Stimulated activated CD4-positive, alpha-beta T cell treated with anti-CD3 and anti-CD28 coated beads, Interleukin-2, amount 100 ng/mL, for 48 hours (primary cell): ENCODE results near the gene NASP.

Source experiments
- DNase-seq, 2 donors: peaks; one replicate each; pipeline ENCODE4 v3.0.0-alpha.2; 2020

NASP gene, protein sequence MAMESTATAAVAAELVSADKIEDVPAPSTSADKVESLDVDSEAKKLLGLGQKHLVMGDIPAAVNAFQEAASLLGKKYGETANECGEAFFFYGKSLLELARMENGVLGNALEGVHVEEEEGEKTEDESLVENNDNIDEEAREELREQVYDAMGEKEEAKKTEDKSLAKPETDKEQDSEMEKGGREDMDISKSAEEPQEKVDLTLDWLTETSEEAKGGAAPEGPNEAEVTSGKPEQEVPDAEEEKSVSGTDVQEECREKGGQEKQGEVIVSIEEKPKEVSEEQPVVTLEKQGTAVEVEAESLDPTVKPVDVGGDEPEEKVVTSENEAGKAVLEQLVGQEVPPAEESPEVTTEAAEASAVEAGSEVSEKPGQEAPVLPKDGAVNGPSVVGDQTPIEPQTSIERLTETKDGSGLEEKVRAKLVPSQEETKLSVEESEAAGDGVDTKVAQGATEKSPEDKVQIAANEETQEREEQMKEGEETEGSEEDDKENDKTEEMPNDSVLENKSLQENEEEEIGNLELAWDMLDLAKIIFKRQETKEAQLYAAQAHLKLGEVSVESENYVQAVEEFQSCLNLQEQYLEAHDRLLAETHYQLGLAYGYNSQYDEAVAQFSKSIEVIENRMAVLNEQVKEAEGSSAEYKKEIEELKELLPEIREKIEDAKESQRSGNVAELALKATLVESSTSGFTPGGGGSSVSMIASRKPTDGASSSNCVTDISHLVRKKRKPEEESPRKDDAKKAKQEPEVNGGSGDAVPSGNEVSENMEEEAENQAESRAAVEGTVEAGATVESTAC

DNA sequence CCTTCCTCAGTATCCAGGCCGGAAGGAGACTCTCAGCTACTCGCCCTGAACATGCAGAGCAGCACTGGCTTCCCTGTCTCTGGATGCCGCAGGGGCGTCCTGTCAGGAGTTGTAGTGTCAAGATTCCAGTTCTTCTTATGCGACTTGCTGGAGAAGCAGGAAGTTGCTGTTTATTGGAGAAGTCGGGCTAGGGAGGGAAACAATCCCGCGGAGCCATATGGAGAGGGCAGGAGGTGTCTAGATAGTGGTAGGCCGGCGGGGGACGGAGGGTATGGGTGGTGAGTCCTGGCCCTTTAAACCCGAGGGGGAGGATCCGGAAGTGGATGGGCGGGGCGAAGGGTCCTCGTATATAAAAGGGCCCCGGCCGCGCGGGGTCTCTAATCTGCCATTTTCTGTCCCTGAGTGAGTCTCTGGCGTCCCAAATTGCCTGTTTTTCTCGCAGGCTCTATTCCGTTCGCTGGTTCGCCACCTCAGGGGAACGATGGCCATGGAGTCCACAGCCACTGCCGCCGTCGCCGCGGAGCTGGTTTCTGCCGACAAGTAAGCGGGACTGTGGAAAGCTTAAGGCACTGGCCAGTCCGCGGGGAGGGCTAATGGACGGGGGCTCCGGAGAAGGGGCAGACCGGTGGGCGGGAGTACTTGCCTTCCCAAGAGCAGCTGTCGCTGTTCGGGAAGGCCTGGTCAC lies at the start of gene NASP:
NASP (plus strand) TSS at position 376 of the 685 bp plus-strand sequence; CDS start at position 482, 106 bp downstream.
- DNase-seq: peak; percentile 94 to 96

DNA sequence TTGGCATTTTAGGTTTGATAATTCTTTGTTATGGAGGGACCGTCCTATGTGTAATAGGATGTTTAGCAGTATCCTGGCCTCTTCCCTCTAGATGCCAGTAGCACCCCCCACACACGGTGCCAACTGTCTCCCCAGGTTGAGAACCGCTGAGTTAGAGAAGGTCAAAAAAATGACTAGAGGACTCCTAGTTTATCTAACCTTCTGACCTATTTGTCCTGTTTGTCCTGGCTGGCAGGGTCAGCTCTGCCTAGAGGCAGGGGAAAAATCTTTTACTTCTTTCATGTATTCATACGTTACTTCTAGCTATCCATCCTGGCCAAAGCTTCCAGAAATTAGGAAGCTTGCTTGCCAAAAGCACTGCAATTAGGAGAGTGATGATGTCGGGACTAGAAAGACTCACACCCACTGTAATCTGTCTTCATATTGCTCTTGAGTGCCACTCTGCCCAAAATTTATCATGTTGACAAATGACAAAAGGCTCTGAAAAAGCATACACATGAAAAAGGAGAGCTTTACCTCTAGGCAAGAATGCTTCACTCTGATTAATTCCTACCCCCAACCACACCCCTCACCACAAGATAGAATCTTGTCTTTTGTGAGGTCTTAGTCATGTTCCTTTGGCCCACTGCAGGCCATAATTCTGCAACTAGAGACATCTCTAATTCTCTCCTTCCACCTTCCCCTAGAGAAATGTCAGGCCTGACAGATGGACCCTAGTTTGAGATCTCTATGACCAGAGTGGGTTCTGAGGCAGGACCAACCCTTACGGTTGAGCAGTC lies 47.7 kb upstream of the NASP start:
- DNase-seq: no peak

DNA sequence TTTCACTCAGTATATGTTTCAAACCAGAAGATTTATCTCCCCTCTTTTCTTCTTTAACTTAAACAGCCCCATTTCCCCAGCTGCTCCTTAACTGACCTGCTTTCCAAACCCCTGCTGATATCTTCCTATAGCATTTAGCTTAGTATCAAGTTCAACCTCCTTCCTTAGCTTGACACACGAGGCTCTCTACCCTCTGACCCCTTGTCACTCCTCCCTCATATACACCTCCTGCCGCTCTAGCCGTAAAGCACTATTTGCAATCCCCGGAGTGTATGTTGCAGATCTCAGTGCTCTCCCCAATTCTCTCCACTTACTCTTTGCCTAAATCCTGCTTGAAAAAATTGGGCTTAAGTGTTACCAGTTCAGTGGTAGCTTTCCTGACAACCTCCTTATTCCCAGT lies 47.0 kb upstream of the NASP start:
- no peak for DNase-seq

DNA sequence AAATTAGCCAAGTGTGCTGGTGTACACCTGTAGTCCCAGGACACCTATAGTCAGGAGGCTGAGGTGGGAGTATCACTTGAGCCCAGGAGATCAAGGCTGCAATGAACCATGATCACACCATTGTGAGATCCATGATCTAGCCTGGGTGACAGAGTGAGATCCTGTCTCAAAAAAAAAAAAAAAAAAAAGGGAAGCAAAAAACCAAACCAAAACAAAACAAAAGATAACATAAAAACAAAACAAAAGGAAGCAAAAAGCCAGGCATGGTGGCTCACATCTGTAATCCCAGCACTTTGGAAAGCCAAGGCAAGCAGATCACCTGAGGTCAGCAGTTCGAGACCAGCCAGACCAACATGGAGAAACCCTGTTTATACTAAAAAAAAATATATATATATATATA lies 42.6 kb upstream of the NASP start:
- no peak for DNase-seq

DNA sequence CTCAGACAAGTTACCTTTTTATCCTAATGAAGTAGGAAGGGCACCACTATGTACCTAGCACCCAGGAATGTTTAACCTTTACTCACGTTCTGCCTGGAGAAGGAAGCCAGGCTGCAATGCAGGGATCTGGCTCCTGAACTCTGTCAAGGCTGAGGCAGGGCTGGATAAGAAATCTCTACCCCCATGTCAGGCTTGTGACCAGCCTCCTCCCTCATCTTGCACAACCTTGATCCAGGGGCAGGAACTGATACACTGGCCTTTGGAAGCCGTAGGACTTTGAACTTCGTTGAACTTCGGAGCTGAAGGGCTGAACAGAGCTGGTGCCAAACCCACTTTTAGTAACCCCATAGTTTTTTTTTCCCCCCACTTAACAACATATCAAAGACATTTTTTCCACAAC lies 41.2 kb upstream of the NASP start:
- DNase-seq: no peak

DNA sequence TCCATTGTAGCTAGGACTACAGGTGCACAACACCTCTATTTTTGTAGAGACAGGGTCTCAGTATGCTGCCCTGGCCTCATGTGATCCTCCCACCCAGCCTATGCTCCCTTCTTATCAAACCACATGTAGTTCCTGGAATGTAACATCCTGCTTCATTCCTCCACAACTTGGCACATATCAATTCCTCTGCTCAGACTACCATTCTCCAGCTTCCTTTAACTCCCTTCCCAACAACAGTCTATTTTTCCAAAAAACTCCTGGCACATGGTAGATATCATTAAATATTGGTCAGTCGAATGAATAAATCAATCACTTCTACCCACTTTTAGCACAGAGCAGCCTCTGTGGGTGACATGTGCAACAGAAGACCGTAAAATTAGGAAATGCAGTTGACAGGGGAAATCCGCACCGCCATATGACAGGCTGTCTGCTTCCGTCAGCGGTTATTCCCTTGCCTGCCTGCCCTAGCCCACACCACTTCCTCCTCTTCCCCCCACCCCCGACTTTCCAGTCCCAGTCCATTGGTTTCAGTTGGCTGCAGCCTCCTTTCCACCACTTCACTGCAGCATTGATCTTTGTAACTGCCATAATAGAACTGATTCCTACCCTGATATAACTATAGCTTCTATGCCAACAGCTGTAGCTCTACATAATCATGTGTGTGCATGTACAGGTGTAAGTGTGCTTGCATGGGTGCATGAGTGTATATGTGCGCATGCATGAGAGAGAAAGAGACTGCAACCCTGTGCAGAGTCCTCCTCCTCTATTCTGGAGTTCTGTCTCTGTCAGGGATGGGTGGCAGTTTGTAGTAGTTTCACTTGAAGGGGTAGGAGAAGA lies 40.0 kb upstream of the NASP start:
- peak; percentile 56 to 57 for DNase-seq

DNA sequence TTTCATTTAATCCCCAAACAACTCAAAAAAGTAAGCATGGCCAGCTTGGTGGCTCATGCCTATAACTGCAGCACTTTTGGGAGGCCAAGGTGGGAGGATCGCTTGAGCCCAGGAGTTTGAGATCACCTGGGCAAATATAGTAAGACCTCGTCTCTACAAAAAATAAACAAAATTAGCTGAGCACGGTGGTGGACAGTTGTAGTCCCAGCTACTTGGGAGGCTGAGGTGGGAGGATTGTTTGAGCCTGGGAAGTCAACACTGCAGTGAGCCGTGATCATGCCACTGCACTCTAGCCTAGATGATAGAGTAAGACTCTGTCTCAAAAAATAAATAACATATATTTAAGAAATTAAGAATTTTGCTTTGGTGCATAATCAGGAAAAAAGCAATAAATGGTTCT lies 39.3 kb upstream of the NASP start:
- DNase-seq: no peak

DNA sequence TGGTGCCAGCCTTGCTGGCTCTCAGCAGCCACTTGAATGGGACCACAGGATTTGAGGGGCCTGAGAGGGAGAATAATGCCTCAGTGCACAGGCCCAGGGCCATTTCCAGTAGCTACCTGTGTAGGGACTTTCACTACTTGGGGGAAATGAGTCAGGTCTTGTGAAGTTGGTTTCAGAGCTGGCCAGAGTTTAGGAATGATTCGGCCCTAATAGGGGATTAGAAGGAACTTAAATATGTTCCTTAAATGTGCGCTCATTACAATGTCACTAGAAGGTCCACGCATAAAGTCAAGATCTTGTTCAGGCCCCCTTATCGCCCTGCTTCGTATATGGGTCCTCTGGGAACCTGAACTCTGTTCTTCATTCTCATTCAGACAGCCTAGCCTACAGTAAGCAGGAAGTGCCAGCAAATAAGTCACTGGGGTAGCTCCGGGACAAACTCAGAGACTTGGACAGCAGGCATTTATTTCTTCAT lies 38.8 kb upstream of the NASP start:
- DNase-seq: no peak

DNA sequence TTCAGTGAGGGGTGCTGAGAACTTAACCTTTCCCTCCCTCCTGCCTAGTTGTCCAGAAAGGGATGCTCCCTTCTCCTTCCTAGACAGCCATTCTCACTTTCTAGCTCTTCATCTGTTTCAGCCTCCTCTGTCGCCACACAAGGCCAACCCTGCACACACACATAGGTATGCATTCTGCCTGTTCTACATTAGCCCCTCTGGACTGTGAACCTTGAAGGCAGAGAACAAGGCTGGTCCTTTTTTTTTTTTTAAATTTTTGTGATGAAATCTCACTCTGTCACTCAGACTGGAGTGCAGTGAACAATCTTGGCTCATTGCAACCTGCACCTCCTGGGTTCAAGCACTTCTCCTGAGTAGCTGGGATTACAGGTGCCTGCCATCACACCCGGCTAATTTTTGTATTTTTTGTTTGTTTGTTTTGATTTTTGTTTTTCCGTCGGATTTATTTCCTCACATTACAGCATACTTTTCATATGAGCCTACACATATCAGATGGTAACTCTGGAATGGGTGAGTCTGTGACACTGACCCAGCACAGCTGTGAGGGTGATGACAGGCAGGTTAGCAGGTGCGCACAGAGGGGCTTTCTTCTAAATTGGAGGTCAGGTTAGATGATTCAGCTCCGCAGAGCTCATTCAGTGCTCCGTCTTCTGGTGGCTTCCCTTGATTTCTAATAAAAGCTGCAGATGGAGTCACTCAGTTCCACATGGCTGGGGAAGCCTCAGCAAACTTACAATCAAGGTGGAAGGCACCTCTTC lies 38.1 kb upstream of the NASP start:
- DNase-seq: no peak

DNA sequence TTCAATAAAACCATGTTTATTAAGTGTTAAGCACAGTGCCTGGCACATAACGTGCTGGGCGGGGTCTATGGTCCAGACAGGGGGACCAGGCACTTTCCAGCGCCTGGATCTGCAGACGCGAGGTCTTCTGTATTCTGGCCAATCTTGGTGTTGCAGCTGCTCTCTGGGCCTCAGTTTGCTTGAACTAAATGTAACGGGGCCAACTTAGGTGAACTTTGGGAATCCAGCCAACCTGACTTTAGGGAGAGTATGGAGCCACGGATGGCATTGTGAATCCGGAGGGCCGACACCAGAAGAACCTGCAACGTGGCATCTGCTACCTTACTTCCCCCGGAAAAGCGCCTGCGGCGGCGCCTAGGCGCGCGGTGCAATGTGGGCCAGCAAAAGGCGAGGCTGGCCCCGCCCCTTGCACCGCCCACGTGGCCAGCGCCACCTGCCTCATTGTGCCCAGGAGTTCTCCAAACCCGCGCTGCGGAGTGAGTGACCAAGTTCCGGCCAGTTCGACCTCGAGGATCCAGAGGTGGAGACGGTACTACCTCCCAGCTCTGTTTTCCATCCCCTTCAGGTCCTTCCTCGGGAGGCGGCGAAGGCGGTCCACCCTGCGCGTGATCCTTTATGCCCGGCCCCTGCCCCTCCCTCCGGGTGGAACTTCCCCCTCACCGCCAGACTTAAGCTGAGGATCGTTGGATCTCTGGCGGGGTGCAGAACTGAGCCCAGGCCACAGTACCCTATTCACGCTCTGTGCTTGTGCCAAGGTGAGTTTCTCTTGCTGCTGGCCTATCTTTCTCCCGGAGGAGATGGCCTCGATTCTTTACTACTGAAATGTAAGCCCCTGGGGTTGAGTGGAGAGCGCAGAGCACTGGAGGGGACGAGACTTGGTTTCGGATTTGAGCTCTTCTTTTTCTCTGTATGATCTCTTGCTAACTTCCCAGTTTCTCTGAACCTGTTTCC lies 33.2 kb upstream of the NASP start, which contains the start of gene AKR1A1:
AKR1A1 (plus strand) TSS at position 426 of the 951 bp plus-strand sequence. CDS start 10,969 bp downstream, outside the sequence.
- DNase-seq: peak; percentile 86 to 88

DNA sequence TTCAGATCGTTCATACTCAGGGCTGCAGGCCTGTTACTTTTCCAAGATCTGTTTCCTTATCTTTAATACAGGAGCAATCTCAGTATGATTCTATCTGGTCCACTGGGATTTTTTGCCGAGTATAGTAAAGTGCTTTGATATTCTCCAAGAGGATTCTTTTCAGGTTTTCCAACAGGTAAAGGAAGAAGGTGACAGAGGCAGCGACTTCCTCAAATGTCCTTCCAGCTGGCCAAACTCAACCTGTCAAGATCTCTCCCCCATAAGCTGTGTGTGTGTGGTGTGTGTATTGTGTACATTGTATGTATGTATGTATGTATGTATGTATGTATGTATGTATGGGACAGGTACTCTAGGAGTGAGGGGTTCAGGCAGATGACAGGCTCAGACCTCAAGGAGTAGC lies 32.2 kb upstream of the NASP start:
- no peak for DNase-seq

DNA sequence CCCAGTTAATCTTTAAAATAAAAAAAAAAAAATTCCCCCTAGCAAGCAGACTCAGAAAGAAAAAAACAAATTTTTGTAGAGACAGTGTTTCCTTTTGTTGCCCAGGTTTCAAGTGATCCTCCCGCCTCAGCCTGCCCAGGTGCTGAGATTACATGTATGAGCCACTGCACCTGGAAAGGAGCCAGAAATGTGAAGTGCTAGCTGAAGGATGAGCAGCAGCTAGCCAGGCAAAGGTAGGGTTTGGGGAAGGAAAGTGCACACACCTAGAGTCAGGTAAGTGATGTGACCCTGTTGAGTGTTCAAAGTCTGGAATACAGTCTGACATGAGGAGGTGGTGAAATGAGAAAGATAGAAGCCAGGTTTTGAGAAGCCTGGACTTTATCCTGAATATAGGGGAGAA lies 31.5 kb upstream of the NASP start:
- no peak for DNase-seq

DNA sequence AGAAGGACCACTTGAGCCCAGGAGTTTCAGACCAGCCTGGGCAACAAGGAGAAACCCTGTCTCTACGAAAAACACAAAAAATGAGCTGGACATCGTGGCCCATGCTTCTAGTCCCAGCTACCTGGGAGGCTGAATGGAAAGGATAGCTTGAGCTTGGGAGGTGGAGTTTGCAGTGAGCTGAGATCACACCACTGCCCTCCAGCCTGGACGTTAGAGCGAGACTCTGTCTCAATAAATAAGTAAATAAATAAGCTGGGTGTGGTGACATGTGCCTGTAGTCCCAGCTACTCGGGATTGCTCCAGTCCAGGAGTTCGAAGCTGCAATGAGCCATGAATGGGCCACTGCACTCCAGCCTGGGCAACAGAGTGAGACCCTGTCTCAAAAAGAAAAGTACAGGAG lies 29.6 kb upstream of the NASP start:
- DNase-seq: no peak

DNA sequence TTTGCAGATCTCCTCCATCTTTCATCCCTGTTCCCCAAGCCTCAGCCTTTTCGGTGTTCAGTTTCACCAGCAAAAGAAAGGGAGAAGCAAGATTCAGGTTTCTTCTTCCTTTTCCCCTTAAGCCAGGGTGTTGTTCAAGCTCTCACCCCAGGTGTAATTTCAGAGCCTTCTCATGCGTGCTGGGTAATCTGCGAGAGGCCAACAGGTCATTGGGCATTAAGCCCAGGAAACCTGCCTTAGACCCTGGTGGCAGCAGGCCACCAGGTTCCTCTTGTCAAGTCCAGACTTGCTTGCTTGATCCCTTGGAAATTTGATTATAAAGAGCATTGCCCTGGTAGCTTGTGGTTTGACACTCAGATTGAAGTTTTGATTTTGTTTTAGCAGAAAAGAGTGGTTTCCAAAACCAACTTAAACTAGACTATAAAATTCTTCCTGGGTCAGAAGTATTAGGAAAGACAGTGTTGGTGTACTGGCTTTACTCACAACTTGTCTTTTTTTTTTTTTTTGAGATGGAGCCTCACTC lies 26.4 kb upstream of the NASP start:
- DNase-seq: no peak

DNA sequence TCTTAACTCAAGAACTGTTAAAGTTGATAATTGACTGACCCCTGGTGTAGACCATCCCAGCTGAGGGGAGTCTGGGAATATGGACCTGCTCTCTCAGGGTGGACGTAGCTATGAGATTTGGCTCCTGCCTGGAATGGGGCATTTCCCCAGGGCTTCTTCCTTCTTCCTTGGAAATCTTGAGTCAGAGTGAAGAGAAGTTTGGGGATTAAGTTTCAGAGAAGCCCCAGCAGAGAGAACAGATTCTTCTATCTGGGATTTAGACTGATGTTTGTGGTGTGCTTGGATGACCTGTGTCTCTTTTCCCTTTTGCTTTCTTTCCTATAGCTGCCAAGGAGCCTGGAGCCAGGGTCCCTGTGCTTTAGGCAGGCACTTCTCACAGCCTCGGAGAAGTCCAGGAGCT lies 20.0 kb upstream of the NASP start:
- no peak for DNase-seq

DNA sequence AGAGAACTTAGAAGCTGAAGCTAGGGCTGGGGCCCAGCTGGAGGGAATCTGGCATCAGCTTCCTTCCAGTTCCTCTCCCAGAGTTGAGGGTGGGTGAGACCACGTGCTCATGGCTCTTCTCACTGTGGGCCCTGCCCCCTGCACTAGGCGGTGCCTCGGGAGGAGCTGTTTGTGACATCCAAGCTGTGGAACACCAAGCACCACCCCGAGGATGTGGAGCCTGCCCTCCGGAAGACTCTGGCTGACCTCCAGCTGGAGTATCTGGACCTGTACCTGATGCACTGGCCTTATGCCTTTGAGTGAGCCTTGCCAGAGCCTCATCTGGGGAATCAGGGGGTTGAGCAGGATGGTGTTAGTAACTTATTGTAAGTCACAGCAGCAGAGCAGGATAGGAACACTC lies 17.1 kb upstream of the NASP start:
- DNase-seq: no peak

DNA sequence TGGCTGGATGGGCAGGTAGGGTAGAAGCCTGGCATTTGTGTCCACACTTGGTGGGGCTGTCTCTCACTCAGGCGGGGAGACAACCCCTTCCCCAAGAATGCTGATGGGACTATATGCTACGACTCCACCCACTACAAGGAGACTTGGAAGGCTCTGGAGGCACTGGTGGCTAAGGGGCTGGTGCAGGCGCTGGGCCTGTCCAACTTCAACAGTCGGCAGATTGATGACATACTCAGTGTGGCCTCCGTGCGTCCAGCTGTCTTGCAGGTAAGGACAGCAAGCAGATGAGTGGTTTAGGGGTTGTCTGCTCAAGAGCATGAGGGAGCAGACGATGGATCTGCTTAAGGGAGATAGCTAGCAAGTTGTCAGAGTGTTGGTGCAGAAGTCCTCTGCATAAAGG lies 15.9 kb upstream of the NASP start:
- DNase-seq: no peak

DNA sequence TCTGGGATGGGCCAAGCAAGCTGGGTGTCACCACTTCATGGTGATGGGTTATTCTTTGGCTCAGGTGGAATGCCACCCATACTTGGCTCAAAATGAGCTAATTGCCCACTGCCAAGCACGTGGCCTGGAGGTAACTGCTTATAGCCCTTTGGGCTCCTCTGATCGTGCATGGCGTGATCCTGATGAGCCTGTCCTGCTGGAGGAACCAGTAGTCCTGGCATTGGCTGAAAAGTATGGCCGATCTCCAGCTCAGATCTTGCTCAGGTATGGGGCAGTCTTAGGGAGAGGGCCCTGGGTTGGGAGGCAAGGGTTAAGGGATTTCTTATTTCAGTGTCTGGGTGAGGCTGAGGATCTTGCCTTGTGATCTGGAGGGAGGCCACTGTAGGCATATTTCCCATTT lies 15.4 kb upstream of the NASP start:
- DNase-seq: no peak

DNA sequence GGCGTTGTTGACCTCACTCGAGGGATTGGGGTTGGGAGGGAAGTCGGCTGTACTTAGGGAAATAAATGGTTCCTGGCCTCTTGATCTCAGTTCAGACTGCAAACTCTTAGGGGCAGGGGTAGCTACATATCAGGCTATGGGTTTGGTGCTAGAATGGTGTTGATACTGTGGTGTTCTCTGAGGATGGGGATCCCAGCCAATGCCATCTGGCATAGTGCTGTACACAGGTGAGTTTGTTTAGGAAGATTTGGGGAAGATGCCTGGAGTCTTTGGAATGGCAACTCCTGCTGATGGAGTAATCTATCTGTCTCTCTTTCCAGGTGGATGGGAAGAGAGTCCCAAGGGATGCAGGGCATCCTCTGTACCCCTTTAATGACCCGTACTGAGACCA lies 14.3 kb upstream of the NASP start:
- no peak for DNase-seq
